PC-3 (cell line): ENCODE data around the gene ALPK3. TPM values are rescaled to one million over a fixed set of nuclear protein-coding genes. Genes with fewer than 3 reads are reported as not detected.

Experiments used
- ATAC-seq: fragments of 200-7000 bp; cut with Tn5 transposase; 2 replicates; pipeline ENCODE4 v1.9.1; 2020; ENCODE audit warnings: mild to moderate bottlenecking, moderate library complexity
- BruUV-seq: library from RNA; stranded (reverse); fragments of 400-500 nt; replicated peaks from 2 replicates; lab custom pipeline; 2021; lab: Mats Ljungman, UMichigan
- CTCF ChIA-PET: fragments of 300-600 bp; sonication (Branson Sonifier 250); formaldehyde crosslinking; loops from one replicate; lab custom pipeline; 2022; ENCODE audit warnings: antibody characterized with exemption; lab: Charles Lee
- POLR2A ChIA-PET: fragments of 300-600 bp; sonication (Branson Sonifier 250); formaldehyde crosslinking; loops from one replicate; lab custom pipeline; 2022; ENCODE audit warnings: antibody characterized with exemption; ENCODE audit not compliant: unreplicated experiment; lab: Charles Lee
- DNase-seq: peaks from one replicate; pipeline ENCODE4 v3.0.0-alpha.2; 2015
- H2AFZ ChIP-seq: fragments of 300-600 bp; sonication (generic); 2 replicates; pipeline ENCODE4 v1.6.0; 2016; ENCODE audit warnings: antibody characterized with exemption, low read length
- H3F3A ChIP-seq: fragments of 300-600 bp; sonication (generic); one replicate; pipeline ENCODE4 v1.6.0; 2017; ENCODE audit warnings: antibody characterized with exemption, low read length, control low read depth, mild to moderate bottlenecking; ENCODE audit not compliant: unreplicated experiment
- H3K27ac ChIP-seq: fragments of 300-600 bp; sonication (generic); 2 replicates; pipeline ENCODE4 v1.5.1; 2016; ENCODE audit warnings: mild to moderate bottlenecking, low read length
- H3K27me3 ChIP-seq: fragments of 300-600 bp; sonication (generic); 2 replicates; pipeline ENCODE4 v1.6.1; 2016; ENCODE audit warnings: low read length, mixed read lengths
- H3K36me3 ChIP-seq: fragments of 300-600 bp; sonication (generic); 2 replicates; pipeline ENCODE4 v1.6.1; 2016; ENCODE audit warnings: low read depth, mixed run types, low read length, mixed read lengths
- H3K4me1 ChIP-seq: fragments of 300-600 bp; sonication (generic); 2 replicates; pipeline ENCODE4 v1.5.1; 2016; ENCODE audit warnings: low read length; ENCODE audit not compliant: insufficient read depth
- H3K4me2 ChIP-seq: fragments of 300-600 bp; sonication (generic); 2 replicates; pipeline ENCODE4 v1.6.0; 2016; ENCODE audit warnings: low read length
- H3K4me3 ChIP-seq: fragments of 300-600 bp; sonication (generic); 2 replicates; pipeline ENCODE4 v1.5.1; 2016; ENCODE audit warnings: mild to moderate bottlenecking, low read length, mixed read lengths
- H3K79me2 ChIP-seq: fragments of 300-600 bp; sonication (generic); 2 replicates; pipeline ENCODE4 v1.6.1; 2017; ENCODE audit warnings: low read length, mixed read lengths
- H3K9ac ChIP-seq: fragments of 300-600 bp; sonication (generic); 2 replicates; pipeline ENCODE4 v1.6.0; 2016; ENCODE audit warnings: mild to moderate bottlenecking, low read length
- H3K9me2 ChIP-seq: fragments of 300-600 bp; sonication (generic); replicated peaks from 2 replicates; pipeline ENCODE4 v1.6.1; 2016; ENCODE audit warnings: mixed run types, low read length, mixed read lengths
- H3K9me3 ChIP-seq: fragments of 300-600 bp; sonication (generic); 2 replicates; pipeline ENCODE4 v1.6.1; 2016; ENCODE audit warnings: low read length, mixed read lengths
- H4K20me1 ChIP-seq: fragments of 300-600 bp; sonication (generic); 2 replicates; pipeline ENCODE4 v1.6.1; 2016; ENCODE audit warnings: low read length, mixed read lengths
- CTCF ChIP-seq: fragments of 300-600 bp; sonication (generic); conservative IDR thresholded peaks from 2 replicates; pipeline ENCODE4 v1.5.1; 2017; ENCODE audit warnings: antibody characterized with exemption, low read depth, mild to moderate bottlenecking, low read length
- EZH2 ChIP-seq: fragments of 300-600 bp; sonication (generic); IDR thresholded peaks from one replicate; pipeline ENCODE4 v1.6.1; 2017; ENCODE audit warnings: antibody characterized with exemption, mild to moderate bottlenecking, low read length; ENCODE audit not compliant: unreplicated experiment
- EZH2phosphoT487 ChIP-seq: fragments of 300-600 bp; sonication (generic); IDR thresholded peaks from 2 replicates; pipeline ENCODE4 v1.6.1; 2018; ENCODE audit warnings: mild to moderate bottlenecking, antibody characterized with exemption, low read length, borderline replicate concordance
- intact Hi-C: fragments of 100-400 bp; cut with micrococcal nuclease; formaldehyde crosslinking; loops from 2 replicates; pipeline ENCODE4 v1.9.0; 2023
- total RNA-seq: library from RNA; depleted of rRNA; stranded (reverse); fragments of >200 nt; gene quantifications from 2 replicates; pipeline ENCODE4 v1.2.3, GENCODE V29; 2014

The ALPK3 gene
- total RNA-seq, 1 experiment from 2014 or later: 2.4 TPM

- DNase-seq (no peak), ATAC-seq (no peak)
- H2AFZ ChIP-seq: no peak overlapping the region
- H3K9me3 ChIP-seq: no peaks in the 10 kb centered on the region
- TF ChIP-seq CTCF (no peak), EZH2 (no peak), EZH2phosphoT487 (no peak)
- no peak overlapping the region for H3K4me3 ChIP-seq
- CTCF ChIA-PET: no interaction called here
- H3K27ac ChIP-seq: no peak overlapping the region
- no peaks in the 10 kb centered on the region for H3K9me2 ChIP-seq
- no TSS peak for BruUV-seq
- H3K4me1 ChIP-seq: no peaks in the 10 kb centered on the region
- H3F3A ChIP-seq: no peaks in the 10 kb centered on the region
- intact Hi-C loops: no loop called here
- POLR2A ChIA-PET: no interaction called here
- no peaks in the 10 kb centered on the region for H3K27me3 ChIP-seq
- no peak overlapping the region for H3K4me2 ChIP-seq
- no peak overlapping the region for H3K9ac ChIP-seq
- no peaks in the 10 kb centered on the region for H4K20me1 ChIP-seq
- peaks cover 17% of the 10 kb centered on the region; the same call in 1 of the 2 replicates for H3K36me3 ChIP-seq
- H3K79me2 ChIP-seq: peaks cover 50% of the 10 kb centered on the region
These were observed 39.0 kb upstream of the ALPK3 start for GRCh38 chr15:84778194-84778593.

DNA sequence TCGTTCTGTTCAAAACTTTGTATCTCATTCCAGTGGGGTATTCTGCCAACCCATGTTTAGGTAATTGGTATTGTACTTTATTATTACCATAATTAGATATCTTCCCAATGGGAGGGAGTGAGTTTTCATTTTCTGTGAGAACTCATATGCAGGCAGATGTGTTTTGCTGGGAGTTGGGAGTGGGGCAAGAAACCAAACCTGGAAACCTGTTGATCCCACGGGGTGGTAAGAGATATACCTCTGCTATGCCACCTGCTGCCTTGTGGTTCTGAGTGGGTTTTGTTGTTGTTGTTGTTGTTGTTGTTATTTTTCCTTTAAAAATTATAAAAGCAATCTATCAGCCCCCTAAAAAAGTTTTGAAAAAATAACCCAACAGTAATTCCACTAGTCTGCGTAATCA is 36.7 kb upstream of the ALPK3 start:
- ATAC-seq (no peak), DNase-seq (no peak)
- H3K36me3 ChIP-seq: peaks cover 31% of the 10 kb centered on the region
- no peaks in the 10 kb centered on the region for H4K20me1 ChIP-seq
- no peaks in the 10 kb centered on the region for H3K27me3 ChIP-seq
- no peak overlapping the region for H3K4me2 ChIP-seq
- H3K4me3 ChIP-seq: no peak overlapping the region
- TF ChIP-seq CTCF (no peak), EZH2phosphoT487 (no peak), EZH2 (no peak)
- CTCF ChIA-PET: no interaction called here
- H3K79me2 ChIP-seq: peaks cover 36% of the 10 kb centered on the region
- intact Hi-C loops: no loop called here
- no peak overlapping the region for H3K9ac ChIP-seq
- H3K9me3 ChIP-seq: no peaks in the 10 kb centered on the region
- no TSS peak for BruUV-seq
- POLR2A ChIA-PET: no interaction called here
- no peaks in the 10 kb centered on the region for H3K4me1 ChIP-seq
- no peaks in the 10 kb centered on the region for H3K9me2 ChIP-seq
- H3K27ac ChIP-seq: no peak overlapping the region
- H3F3A ChIP-seq: no peaks in the 10 kb centered on the region
- H2AFZ ChIP-seq: no peak overlapping the region

DNA sequence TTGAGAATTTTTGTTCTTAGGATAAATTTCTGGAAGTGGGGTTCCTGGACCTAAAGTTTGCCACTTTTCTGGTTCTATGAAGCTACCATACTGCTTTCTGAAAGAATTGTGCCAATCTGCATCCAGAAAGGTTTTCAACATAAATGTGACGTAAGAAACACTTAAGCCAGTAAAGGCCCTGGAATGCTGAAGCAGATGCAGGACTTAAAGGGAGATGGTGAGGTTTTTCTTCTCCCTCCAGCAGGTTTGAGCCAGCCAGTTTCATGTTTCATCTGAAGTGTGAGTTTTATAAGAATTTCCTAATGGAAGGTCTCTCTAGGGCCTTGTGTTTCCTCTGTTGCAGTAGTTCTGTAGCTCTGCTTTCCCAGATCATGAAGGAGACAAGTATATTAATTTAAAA is 35.7 kb upstream of the ALPK3 start:
- BruUV-seq: no TSS peak
- ChIA-PET POLR2A (no interaction called here), CTCF (no interaction called here)
- no peak overlapping the region for H3K4me2 ChIP-seq
- H2AFZ ChIP-seq: no peak overlapping the region
- no peaks in the 10 kb centered on the region for H3K9me2 ChIP-seq
- TF ChIP-seq EZH2phosphoT487 (no peak), EZH2 (no peak), CTCF (no peak)
- no peak overlapping the region for H3K27ac ChIP-seq
- no peaks in the 10 kb centered on the region for H3K4me1 ChIP-seq
- H3K27me3 ChIP-seq: no peaks in the 10 kb centered on the region
- no peak for DNase-seq
- peaks cover 31% of the 10 kb centered on the region for H3K36me3 ChIP-seq
- no peak overlapping the region for H3K9ac ChIP-seq
- no peak overlapping the region for H3K4me3 ChIP-seq
- intact Hi-C loops: no loop called here
- no peaks in the 10 kb centered on the region for H3F3A ChIP-seq
- H3K9me3 ChIP-seq: no peaks in the 10 kb centered on the region
- H4K20me1 ChIP-seq: no peaks in the 10 kb centered on the region
- no peak for ATAC-seq
- H3K79me2 ChIP-seq: peaks cover 36% of the 10 kb centered on the region
